ENCODE measurements around the gene ALK. TPM values are rescaled to one million over a fixed set of nuclear protein-coding genes. Genes with fewer than 3 reads are reported as not detected.

Gene ALK
- polyA plus RNA-seq, 1 experiment = not detected

DNA sequence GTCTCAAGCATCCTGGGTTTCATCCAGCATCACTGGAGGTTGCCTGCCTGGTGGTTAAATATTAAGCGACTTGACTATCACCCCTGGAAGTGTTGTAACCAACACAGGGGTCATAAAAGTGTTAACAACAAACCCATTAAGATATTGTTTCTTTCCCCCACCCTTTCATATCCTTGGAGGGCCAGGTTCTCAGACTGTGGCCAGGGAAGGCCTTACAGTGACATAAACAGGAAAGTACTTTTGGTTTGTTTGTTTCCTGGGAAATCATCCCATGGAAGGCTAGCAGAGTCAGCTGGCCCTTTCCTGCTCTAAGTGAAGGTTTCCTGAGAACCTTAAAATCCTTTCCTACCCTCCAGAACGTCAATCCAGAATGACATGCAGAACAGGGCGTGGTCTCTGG is 645.2 kb downstream of the ALK start:
- no peak overlapping the region for H3K4me3 ChIP-seq (ENCODE audit: low read depth, low read length)
- TF ChIP-seq, protein P1, sequence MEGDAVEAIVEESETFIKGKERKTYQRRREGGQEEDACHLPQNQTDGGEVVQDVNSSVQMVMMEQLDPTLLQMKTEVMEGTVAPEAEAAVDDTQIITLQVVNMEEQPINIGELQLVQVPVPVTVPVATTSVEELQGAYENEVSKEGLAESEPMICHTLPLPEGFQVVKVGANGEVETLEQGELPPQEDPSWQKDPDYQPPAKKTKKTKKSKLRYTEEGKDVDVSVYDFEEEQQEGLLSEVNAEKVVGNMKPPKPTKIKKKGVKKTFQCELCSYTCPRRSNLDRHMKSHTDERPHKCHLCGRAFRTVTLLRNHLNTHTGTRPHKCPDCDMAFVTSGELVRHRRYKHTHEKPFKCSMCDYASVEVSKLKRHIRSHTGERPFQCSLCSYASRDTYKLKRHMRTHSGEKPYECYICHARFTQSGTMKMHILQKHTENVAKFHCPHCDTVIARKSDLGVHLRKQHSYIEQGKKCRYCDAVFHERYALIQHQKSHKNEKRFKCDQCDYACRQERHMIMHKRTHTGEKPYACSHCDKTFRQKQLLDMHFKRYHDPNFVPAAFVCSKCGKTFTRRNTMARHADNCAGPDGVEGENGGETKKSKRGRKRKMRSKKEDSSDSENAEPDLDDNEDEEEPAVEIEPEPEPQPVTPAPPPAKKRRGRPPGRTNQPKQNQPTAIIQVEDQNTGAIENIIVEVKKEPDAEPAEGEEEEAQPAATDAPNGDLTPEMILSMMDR (IDR thresholded peaks at IDR 0.05; ENCODE audit: low read depth, low read length) = no peak
- no peak overlapping the region for H3K27ac ChIP-seq (ENCODE audit: low read depth, low read length)

DNA sequence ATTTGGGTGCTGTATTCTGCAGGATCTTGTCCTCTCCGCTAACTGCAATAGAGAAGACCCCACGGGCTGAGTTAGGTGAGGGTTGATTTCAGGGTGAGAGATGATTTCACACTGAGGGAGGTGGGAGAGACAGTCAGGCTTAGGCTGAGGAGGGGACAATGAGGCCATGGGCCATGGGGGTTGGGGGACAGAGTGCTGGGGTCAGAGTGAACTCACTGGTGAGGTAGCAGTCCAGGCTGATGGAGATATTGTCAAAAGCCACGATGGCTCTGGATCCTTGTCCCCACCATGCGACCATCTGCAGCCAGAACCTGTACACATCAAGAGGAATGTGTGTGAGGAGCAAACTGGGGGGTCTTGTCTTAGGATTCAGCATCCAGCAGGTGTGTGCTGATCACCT is 646.2 kb downstream of the ALK start:
- CTCF ChIA-PET = interaction anchor here (1.1 kb wide), 1 partner anchor 34 kb away, joined by 3 read pairs; no protein-coding TSS in a partner anchor
- TF ChIP-seq, protein P1 (IDR thresholded peaks at IDR 0.05; ENCODE audit: low read depth, low read length) = no peak
- Histone ChIP-seq H3K27ac (ENCODE audit: low read depth, low read length) (no peak overlapping the region), H3K27me3 (ENCODE audit: control insufficient read depth, insufficient read depth, low read length) (peaks cover 26% of the 10 kb centered on the region), H3K9me3 (ENCODE audit: control insufficient read depth, insufficient read depth, low read length) (no peaks in the 10 kb centered on the region; the same call in 1 of the 2 replicates), H3K4me3 (ENCODE audit: low read depth, low read length) (no peak overlapping the region)
- DNase-seq (ENCODE audit: low read depth, low spot score) = no peak
- POLR2A ChIA-PET = no interaction called here

More for the DNA sequence above, 645.2 kb downstream of the ALK start:
- DNase-seq (ENCODE audit: low read depth, low spot score) = no peak
- H3K27me3 ChIP-seq (ENCODE audit: control insufficient read depth, insufficient read depth, low read length) = peaks cover 22% of the 10 kb centered on the region
- H3K9me3 ChIP-seq (ENCODE audit: control insufficient read depth, insufficient read depth, low read length) = no peaks in the 10 kb centered on the region; the same call in 1 of the 2 replicates
- CTCF ChIA-PET = no interaction called here
- POLR2A ChIA-PET = no interaction called here

DNA sequence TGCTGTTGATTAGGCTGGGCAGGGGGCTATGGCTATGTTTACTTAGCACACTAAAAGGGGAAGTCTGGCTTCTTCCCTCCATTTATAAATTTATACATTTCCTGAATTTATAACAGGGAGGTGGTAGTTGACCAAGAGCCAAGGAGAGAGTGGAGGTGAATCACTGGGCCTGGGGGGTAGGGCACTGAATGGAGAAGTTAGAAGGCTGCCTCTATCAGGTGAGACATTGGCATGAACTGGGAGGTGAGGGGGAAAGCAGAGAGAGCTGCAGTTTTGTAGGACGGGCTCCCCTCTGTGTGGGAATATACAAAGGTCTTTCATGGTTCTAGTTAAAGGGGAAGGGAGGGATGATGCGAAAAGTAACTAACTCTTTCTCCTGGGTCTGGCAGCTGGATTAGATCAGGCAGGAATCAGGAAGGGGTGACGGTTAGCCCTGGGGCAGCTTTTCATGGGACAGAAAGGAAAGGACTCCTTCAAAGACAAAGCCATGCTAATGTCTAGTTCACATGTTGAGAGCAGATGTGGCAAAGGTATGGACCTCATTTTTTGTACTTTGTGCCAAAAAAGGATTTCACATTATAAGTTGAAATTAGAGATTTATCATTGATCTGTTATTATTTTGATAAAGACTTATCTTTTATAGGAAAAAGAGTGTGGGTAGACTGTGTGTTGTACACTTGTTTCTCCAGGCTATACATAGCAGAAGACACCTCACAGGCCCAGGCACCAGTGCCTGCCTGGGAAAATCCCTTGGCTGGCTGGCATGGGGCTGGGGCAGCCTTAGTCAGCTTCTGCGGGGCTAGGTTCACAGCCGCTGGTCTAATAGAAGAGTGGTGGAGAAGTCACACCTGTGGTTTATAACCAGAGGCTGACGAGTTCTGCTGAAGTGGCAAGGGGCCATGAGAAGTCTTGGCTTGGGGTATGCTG is 647.4 kb downstream of the ALK start:
- TF ChIP-seq, protein P1 (IDR thresholded peaks at IDR 0.05; ENCODE audit: low read depth, low read length) = no peak
- peaks cover 22% of the 10 kb centered on the region for H3K27me3 ChIP-seq (ENCODE audit: control insufficient read depth, insufficient read depth, low read length)
- ChIA-PET POLR2A (no interaction called here), CTCF (interaction anchor here (1.1 to 1.3 kb wide), 2 partner anchors 35 kb away, joined by 3 read pairs; no protein-coding TSS in a partner anchor)
- DNase-seq (ENCODE audit: low read depth, low spot score) = no peak
- H3K27ac ChIP-seq (ENCODE audit: low read depth, low read length) = no peak overlapping the region
- no peaks in the 10 kb centered on the region for H3K9me3 ChIP-seq (ENCODE audit: control insufficient read depth, insufficient read depth, low read length)
- H3K4me3 ChIP-seq (ENCODE audit: low read depth, low read length) = no peak overlapping the region

DNA sequence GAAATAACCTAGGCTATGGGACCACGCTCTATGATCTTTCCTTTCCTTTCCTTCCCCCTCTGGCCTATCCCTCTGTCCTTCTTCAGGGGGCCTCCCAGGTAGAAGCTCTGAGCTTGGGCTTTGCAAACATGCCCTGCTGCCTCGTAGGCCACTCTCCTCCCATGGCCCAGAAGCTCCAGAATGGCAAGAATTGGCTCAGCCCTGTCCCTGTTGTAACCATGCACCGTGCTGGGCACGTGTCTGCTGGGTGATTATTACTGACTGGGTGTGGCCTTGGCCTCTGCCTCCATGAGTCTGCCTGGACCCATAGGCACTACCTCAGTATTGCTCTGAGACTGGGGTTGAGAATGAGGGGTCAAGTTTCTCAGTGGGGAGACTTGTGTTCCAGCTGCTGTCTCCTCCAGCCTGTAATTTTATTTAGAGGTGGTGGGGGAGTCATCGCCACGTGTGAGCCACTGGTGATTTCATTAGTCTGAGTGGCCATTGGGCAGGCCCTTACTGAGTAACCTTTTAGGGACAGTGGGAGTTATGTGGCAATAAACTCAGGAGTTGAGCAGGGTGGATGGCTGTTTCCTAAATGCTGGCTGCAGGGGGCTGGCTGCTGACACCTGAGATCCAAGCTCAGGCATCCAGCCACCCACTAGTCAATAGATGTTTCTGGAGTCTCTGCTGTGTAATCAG is 648.2 kb downstream of the ALK start:
- no peaks in the 10 kb centered on the region for H3K9me3 ChIP-seq (ENCODE audit: control insufficient read depth, insufficient read depth, low read length)
- POLR2A ChIA-PET = no interaction called here
- no peak overlapping the region for H3K4me3 ChIP-seq (ENCODE audit: low read depth, low read length)
- H3K27ac ChIP-seq (ENCODE audit: low read depth, low read length) = no peak overlapping the region
- CTCF ChIA-PET = interaction anchor here (1.3 kb wide), 1 partner anchor 36 kb away, joined by 3 read pairs; no protein-coding TSS in a partner anchor
- peaks cover 22% of the 10 kb centered on the region for H3K27me3 ChIP-seq (ENCODE audit: control insufficient read depth, insufficient read depth, low read length)
- TF ChIP-seq, protein P1 (IDR thresholded peaks at IDR 0.05; ENCODE audit: low read depth, low read length) = no peak
- no peak for DNase-seq (ENCODE audit: low read depth, low spot score)
